Esophagus muscularis mucosa (tissue), 4 donors: ENCODE data around the gene DNAH6.

Source experiments
- EP300 ChIP-seq: sonication (generic); formaldehyde crosslinking; IDR thresholded peaks from one replicate; pipeline ENCODE4 v1.6.1; 2017; ENCODE audit warnings: antibody characterized with exemption
- POLR2A ChIP-seq: fragments of 450-650 bp; IDR thresholded peaks from one replicate; pipeline ENCODE4 v1.6.1; 2017; ENCODE audit warnings: antibody characterized with exemption, moderate library complexity, mild to moderate bottlenecking, low read depth
- TF ChIP-seq, protein P1 (sequence below), 3 experiments: fragments of 200-600 bp in 2 of 3; fragments of 450-650 bp in 1 of 3; sonication (generic) in 2 of 3; IDR thresholded peaks; one replicate each; pipeline ENCODE4 v1.5.1; 2017 to 2019; ENCODE audit warnings: antibody characterized with exemption in 3 of 3, mild to moderate bottlenecking in 2 of 3, moderate library complexity in 1 of 3

DNA sequence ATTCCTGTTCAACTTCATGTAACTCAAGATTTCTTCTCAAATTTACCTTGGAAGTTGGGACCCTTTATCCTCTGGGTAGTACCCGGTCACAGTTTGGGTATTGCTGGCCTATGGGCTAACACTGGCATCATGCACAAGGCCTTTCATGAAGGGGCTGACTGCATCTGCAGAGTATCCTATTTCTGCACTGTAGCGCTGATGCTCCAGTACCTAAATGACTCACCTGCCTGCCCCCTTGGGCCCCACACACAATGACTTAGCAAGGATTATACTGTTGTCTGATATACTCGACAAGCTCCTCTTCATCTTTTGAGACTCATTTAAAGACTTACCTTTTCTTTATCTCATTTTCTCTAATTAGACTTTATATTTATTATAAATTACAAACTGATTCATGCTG is 39.9 kb downstream of the DNAH6 start:
- TF ChIP-seq, protein P1, sequence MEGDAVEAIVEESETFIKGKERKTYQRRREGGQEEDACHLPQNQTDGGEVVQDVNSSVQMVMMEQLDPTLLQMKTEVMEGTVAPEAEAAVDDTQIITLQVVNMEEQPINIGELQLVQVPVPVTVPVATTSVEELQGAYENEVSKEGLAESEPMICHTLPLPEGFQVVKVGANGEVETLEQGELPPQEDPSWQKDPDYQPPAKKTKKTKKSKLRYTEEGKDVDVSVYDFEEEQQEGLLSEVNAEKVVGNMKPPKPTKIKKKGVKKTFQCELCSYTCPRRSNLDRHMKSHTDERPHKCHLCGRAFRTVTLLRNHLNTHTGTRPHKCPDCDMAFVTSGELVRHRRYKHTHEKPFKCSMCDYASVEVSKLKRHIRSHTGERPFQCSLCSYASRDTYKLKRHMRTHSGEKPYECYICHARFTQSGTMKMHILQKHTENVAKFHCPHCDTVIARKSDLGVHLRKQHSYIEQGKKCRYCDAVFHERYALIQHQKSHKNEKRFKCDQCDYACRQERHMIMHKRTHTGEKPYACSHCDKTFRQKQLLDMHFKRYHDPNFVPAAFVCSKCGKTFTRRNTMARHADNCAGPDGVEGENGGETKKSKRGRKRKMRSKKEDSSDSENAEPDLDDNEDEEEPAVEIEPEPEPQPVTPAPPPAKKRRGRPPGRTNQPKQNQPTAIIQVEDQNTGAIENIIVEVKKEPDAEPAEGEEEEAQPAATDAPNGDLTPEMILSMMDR (IDR thresholded peaks at IDR 0.05): no peak
- TF ChIP-seq EP300 (no peak), POLR2A (no peak)
